Hepatocyte (in vitro differentiated cells): ENCODE data around the gene PCDHGA8. TPM values are rescaled to one million over a fixed set of nuclear protein-coding genes. Genes with fewer than 3 reads are reported as not detected.

Experiments
- DNase-seq: peaks from one replicate; pipeline ENCODE4 v3.0.0-alpha.2; 2016; ENCODE audit warnings: low spot score
- H2AFZ ChIP-seq: fragments of 200-600 bp; sonication (generic); 2 replicates; pipeline ENCODE4 v1.6.0; 2016; ENCODE audit warnings: antibody characterized with exemption, mild to moderate bottlenecking
- H3K27ac ChIP-seq: fragments of 200-600 bp; sonication (generic); 2 replicates; pipeline ENCODE4 v1.5.1; 2016; ENCODE audit warnings: mild to moderate bottlenecking
- H3K27me3 ChIP-seq: fragments of 200-600 bp; sonication (generic); 2 replicates; pipeline ENCODE4 v1.6.1; 2016
- H3K36me3 ChIP-seq: fragments of 200-600 bp; sonication (generic); replicated peaks from 2 replicates; pipeline ENCODE4 v1.5.1; 2016; ENCODE audit warnings: low read depth; ENCODE audit not compliant: insufficient read depth
- H3K4me1 ChIP-seq: fragments of 200-600 bp; sonication (generic); 2 replicates; pipeline ENCODE4 v1.5.1; 2016; ENCODE audit warnings: mild to moderate bottlenecking, moderate library complexity; ENCODE audit not compliant: insufficient read depth
- H3K4me2 ChIP-seq: fragments of 200-600 bp; sonication (generic); 2 replicates; pipeline ENCODE4 v1.6.0; 2016
- H3K4me3 ChIP-seq: fragments of 200-600 bp; sonication (generic); 2 replicates; pipeline ENCODE4 v1.5.1; 2016; ENCODE audit warnings: mild to moderate bottlenecking
- H3K79me2 ChIP-seq: fragments of 200-600 bp; sonication (generic); 2 replicates; pipeline ENCODE4 v1.6.0; 2017; ENCODE audit warnings: mild to moderate bottlenecking
- H3K9me2 ChIP-seq: fragments of 200-600 bp; sonication (generic); replicated peaks from 2 replicates; pipeline ENCODE4 v1.6.0; 2017; ENCODE audit warnings: mild to moderate bottlenecking; ENCODE audit not compliant: insufficient read depth
- H3K9me3 ChIP-seq: fragments of 200-600 bp; sonication (generic); 2 replicates; pipeline ENCODE4 v1.5.1; 2016; ENCODE audit warnings: low read depth, mild to moderate bottlenecking
- H4K20me1 ChIP-seq: fragments of 200-600 bp; sonication (generic); 2 replicates; pipeline ENCODE4 v1.6.0; 2016; ENCODE audit warnings: mild to moderate bottlenecking; ENCODE audit not compliant: insufficient read depth, poor library complexity, severe bottlenecking
- EZH2 ChIP-seq: fragments of 200-600 bp; sonication (generic); IDR thresholded peaks from 2 replicates; pipeline ENCODE4 v1.6.1; 2016; ENCODE audit warnings: antibody characterized with exemption, mild to moderate bottlenecking, borderline replicate concordance
- EZH2phosphoT487 ChIP-seq: fragments of 200-600 bp; sonication (generic); IDR thresholded peaks from one replicate; pipeline ENCODE4 v1.6.1; 2018; ENCODE audit warnings: antibody characterized with exemption, mild to moderate bottlenecking, low read depth, moderate library complexity; ENCODE audit not compliant: unreplicated experiment, severe bottlenecking
- WGBS: methylation state at CpG from one replicate; pipeline ENCODE4 v1.1.6; 2016; ENCODE audit warnings: low lambda C conversion rate; ENCODE audit errors: missing lambda C conversion rate; 5-methylcytosine and 5-hydroxymethylcytosine counted together
- polyA plus RNA-seq: library from polyadenylated mRNA; unstranded; fragments of >200 nt; fragmentation: Nextera tagmentation; extraction: Ambion mirVana; gene quantifications from 2 replicates; pipeline ENCODE4 v1.2.1, GENCODE V29; 2016
- total RNA-seq: library from RNA; depleted of rRNA; stranded (reverse); fragments of >200 nt; gene quantifications from 2 replicates; pipeline ENCODE4 v1.2.3, GENCODE V29; 2014

The PCDHGA8 gene
- total and polyA plus RNA-seq, 2 experiments from 2014 or later = 0.53 to 1.00 TPM

- H3K4me3 ChIP-seq = no peak overlapping the region
- DNase-seq = no peak
- H3K27ac ChIP-seq = no peak overlapping the region
- H3K27me3 ChIP-seq = no peaks in the 10 kb centered on the region
- H3K9me3 ChIP-seq = peaks cover under 1% of the 10 kb centered on the region
- TF ChIP-seq EZH2 (no peak), EZH2phosphoT487 (no peak)
- no peaks in the 10 kb centered on the region for H4K20me1 ChIP-seq
- no peaks in the 10 kb centered on the region for H3K4me1 ChIP-seq
- H3K9me2 ChIP-seq = no peaks in the 10 kb centered on the region
- H3K79me2 ChIP-seq = peaks cover 6% of the 10 kb centered on the region
- WGBS = 97% methylated on average over 48 of the region's 50 CpGs
- no peak overlapping the region for H3K4me2 ChIP-seq
- H3K36me3 ChIP-seq = no peaks in the 10 kb centered on the region
- no peak overlapping the region for H2AFZ ChIP-seq
These were observed 49.2 kb downstream of the PCDHGA8 start for GRCh38 chr5:141441571-141442170.

Other genes starting within 250 kb of the PCDHGA8 start
Only the 30 nearest of the 37 such genes appear.
- gene PCDHB9, start 205.5 kb upstream of the PCDHGA8 start, total RNA-seq = 1.2 and 2.3 TPM in 2 replicates
- gene PCDHB9, start 205.5 kb upstream of the PCDHGA8 start, polyA plus RNA-seq = 0.33 and 1.0 TPM in 2 replicates
- 2.4 and 3.1 TPM in 2 replicates for gene PCDHB10, start 200.3 kb upstream of the PCDHGA8 start, total RNA-seq
- 2.7 and 2.8 TPM in 2 replicates for gene PCDHB10, start 200.3 kb upstream of the PCDHGA8 start, polyA plus RNA-seq
- 0.92 and 2.1 TPM in 2 replicates for gene PCDHB11, start 193.0 kb upstream of the PCDHGA8 start, total RNA-seq
- gene PCDHB11, start 193.0 kb upstream of the PCDHGA8 start, polyA plus RNA-seq = 1.2 and 1.8 TPM in 2 replicates
- 1.1 and 1.4 TPM in 2 replicates for gene PCDHB12, start 183.9 kb upstream of the PCDHGA8 start, total RNA-seq
- 0.86 and 0.97 TPM in 2 replicates for gene PCDHB12, start 183.9 kb upstream of the PCDHGA8 start, polyA plus RNA-seq
- 1.9 and 2.0 TPM in 2 replicates for gene PCDHB13, start 178.7 kb upstream of the PCDHGA8 start, total RNA-seq
- gene PCDHB13, start 178.7 kb upstream of the PCDHGA8 start, polyA plus RNA-seq = 0.50 and 1.1 TPM in 2 replicates
- 3.9 and 4.3 TPM in 2 replicates for gene PCDHB14, start 169.3 kb upstream of the PCDHGA8 start, total RNA-seq
- gene PCDHB14, start 169.3 kb upstream of the PCDHGA8 start, polyA plus RNA-seq = 2.2 and 3.0 TPM in 2 replicates
- gene PCDHB15, start 147.2 kb upstream of the PCDHGA8 start, total RNA-seq = 1.8 and 3.3 TPM in 2 replicates
- 2.0 and 2.6 TPM in 2 replicates for gene PCDHB15, start 147.2 kb upstream of the PCDHGA8 start, polyA plus RNA-seq
- 0.50 and 1.7 TPM in 2 replicates for gene SLC25A2, start 88.6 kb upstream of the PCDHGA8 start, total RNA-seq
- gene SLC25A2, start 88.6 kb upstream of the PCDHGA8 start, polyA plus RNA-seq = not detected in 2 replicates
- gene TAF7, start 71.8 kb upstream of the PCDHGA8 start, total RNA-seq = 85.2 and 96.9 TPM in 2 replicates
- gene TAF7, start 71.8 kb upstream of the PCDHGA8 start, polyA plus RNA-seq = 103 and 107 TPM in 2 replicates
- 0.24 and 0.33 TPM in 2 replicates for gene PCDHGA1, start 62.1 kb upstream of the PCDHGA8 start, total RNA-seq
- not detected in 2 replicates for gene PCDHGA1, start 62.1 kb upstream of the PCDHGA8 start, polyA plus RNA-seq
- gene PCDHGA2, start 53.9 kb upstream of the PCDHGA8 start, total RNA-seq = 0.08 TPM in 1 of 2 replicates, not detected in the other
- 0.10 TPM in 1 of 2 replicates, not detected in the other for gene PCDHGA2, start 53.9 kb upstream of the PCDHGA8 start, polyA plus RNA-seq
- gene PCDHGA3, start 48.8 kb upstream of the PCDHGA8 start, total RNA-seq = not detected in 2 replicates
- 0.45 TPM in 1 of 2 replicates, not detected in the other for gene PCDHGA3, start 48.8 kb upstream of the PCDHGA8 start, polyA plus RNA-seq
- gene PCDHGB1, start 42.5 kb upstream of the PCDHGA8 start, total RNA-seq = 0.24 and 0.53 TPM in 2 replicates
- gene PCDHGB1, start 42.5 kb upstream of the PCDHGA8 start, polyA plus RNA-seq = 0.57 TPM in 1 of 2 replicates, not detected in the other
- gene PCDHGA4, start 37.6 kb upstream of the PCDHGA8 start, total RNA-seq = 0.17 and 0.28 TPM in 2 replicates
- gene PCDHGA4, start 37.6 kb upstream of the PCDHGA8 start, polyA plus RNA-seq = 0.24 TPM in 1 of 2 replicates, not detected in the other
- 0.20 and 0.33 TPM in 2 replicates for gene PCDHGB2, start 32.6 kb upstream of the PCDHGA8 start, total RNA-seq
- not detected in 2 replicates for gene PCDHGB2, start 32.6 kb upstream of the PCDHGA8 start, polyA plus RNA-seq
- 0.03 and 0.20 TPM in 2 replicates for gene PCDHGA5, start 28.5 kb upstream of the PCDHGA8 start, total RNA-seq
- not detected in 2 replicates for gene PCDHGA5, start 28.5 kb upstream of the PCDHGA8 start, polyA plus RNA-seq
- gene PCDHGB3, start 22.4 kb upstream of the PCDHGA8 start, total RNA-seq = not detected in 2 replicates
- gene PCDHGB3, start 22.4 kb upstream of the PCDHGA8 start, polyA plus RNA-seq = not detected in 2 replicates
- gene PCDHGA6, start 18.7 kb upstream of the PCDHGA8 start, total RNA-seq = 0.12 TPM in 1 of 2 replicates, not detected in the other
- gene PCDHGA6, start 18.7 kb upstream of the PCDHGA8 start, polyA plus RNA-seq = 0.11 TPM in 1 of 2 replicates, not detected in the other
- gene PCDHGA7, start 9.9 kb upstream of the PCDHGA8 start, total RNA-seq = 0.04 and 0.10 TPM in 2 replicates
- gene PCDHGA7, start 9.9 kb upstream of the PCDHGA8 start, polyA plus RNA-seq = not detected in 2 replicates
- 20.0 and 20.9 TPM in 2 replicates for gene PCDHGB4, start 4.9 kb upstream of the PCDHGA8 start, total RNA-seq
- 14.2 and 17.9 TPM in 2 replicates for gene PCDHGB4, start 4.9 kb upstream of the PCDHGA8 start, polyA plus RNA-seq
- 0.17 and 2.0 TPM in 2 replicates for gene PCDHGB5, start 5.3 kb downstream of the PCDHGA8 start, total RNA-seq
- gene PCDHGB5, start 5.3 kb downstream of the PCDHGA8 start, polyA plus RNA-seq = 0.09 and 0.30 TPM in 2 replicates
- 1.1 and 1.2 TPM in 2 replicates for gene PCDHGA9, start 10.1 kb downstream of the PCDHGA8 start, total RNA-seq
- not detected in 2 replicates for gene PCDHGA9, start 10.1 kb downstream of the PCDHGA8 start, polyA plus RNA-seq
- 11.6 and 13.6 TPM in 2 replicates for gene PCDHGB6, start 15.4 kb downstream of the PCDHGA8 start, total RNA-seq
- gene PCDHGB6, start 15.4 kb downstream of the PCDHGA8 start, polyA plus RNA-seq = 13.1 and 15.7 TPM in 2 replicates
- 4.5 and 6.7 TPM in 2 replicates for gene PCDHGA10, start 20.4 kb downstream of the PCDHGA8 start, total RNA-seq
- gene PCDHGA10, start 20.4 kb downstream of the PCDHGA8 start, polyA plus RNA-seq = 3.0 and 3.9 TPM in 2 replicates
- 6.9 and 8.8 TPM in 2 replicates for gene PCDHGB7, start 25.0 kb downstream of the PCDHGA8 start, total RNA-seq
- 6.7 and 8.4 TPM in 2 replicates for gene PCDHGB7, start 25.0 kb downstream of the PCDHGA8 start, polyA plus RNA-seq
- gene PCDHGA11, start 28.4 kb downstream of the PCDHGA8 start, total RNA-seq = 1.8 and 2.7 TPM in 2 replicates
- 1.8 TPM in 2 replicates for gene PCDHGA11, start 28.4 kb downstream of the PCDHGA8 start, polyA plus RNA-seq
- 0.70 and 0.96 TPM in 2 replicates for gene PCDHGA12, start 37.9 kb downstream of the PCDHGA8 start, total RNA-seq
- 0.66 and 1.1 TPM in 2 replicates for gene PCDHGA12, start 37.9 kb downstream of the PCDHGA8 start, polyA plus RNA-seq
- 16.9 and 18.9 TPM in 2 replicates for gene PCDHGC3, start 83.3 kb downstream of the PCDHGA8 start, total RNA-seq
- gene PCDHGC3, start 83.3 kb downstream of the PCDHGA8 start, polyA plus RNA-seq = 35.8 and 40.8 TPM in 2 replicates
- 0.44 and 1.5 TPM in 2 replicates for gene PCDHGC4, start 92.4 kb downstream of the PCDHGA8 start, total RNA-seq
- gene PCDHGC4, start 92.4 kb downstream of the PCDHGA8 start, polyA plus RNA-seq = 0.15 and 0.35 TPM in 2 replicates
- 0.92 and 1.1 TPM in 2 replicates for gene PCDHGC5, start 96.4 kb downstream of the PCDHGA8 start, total RNA-seq
- 0.16 TPM in 1 of 2 replicates, not detected in the other for gene PCDHGC5, start 96.4 kb downstream of the PCDHGA8 start, polyA plus RNA-seq